Measurements from ENCODE around the gene SLC19A1.

The SLC19A1 gene

DNA sequence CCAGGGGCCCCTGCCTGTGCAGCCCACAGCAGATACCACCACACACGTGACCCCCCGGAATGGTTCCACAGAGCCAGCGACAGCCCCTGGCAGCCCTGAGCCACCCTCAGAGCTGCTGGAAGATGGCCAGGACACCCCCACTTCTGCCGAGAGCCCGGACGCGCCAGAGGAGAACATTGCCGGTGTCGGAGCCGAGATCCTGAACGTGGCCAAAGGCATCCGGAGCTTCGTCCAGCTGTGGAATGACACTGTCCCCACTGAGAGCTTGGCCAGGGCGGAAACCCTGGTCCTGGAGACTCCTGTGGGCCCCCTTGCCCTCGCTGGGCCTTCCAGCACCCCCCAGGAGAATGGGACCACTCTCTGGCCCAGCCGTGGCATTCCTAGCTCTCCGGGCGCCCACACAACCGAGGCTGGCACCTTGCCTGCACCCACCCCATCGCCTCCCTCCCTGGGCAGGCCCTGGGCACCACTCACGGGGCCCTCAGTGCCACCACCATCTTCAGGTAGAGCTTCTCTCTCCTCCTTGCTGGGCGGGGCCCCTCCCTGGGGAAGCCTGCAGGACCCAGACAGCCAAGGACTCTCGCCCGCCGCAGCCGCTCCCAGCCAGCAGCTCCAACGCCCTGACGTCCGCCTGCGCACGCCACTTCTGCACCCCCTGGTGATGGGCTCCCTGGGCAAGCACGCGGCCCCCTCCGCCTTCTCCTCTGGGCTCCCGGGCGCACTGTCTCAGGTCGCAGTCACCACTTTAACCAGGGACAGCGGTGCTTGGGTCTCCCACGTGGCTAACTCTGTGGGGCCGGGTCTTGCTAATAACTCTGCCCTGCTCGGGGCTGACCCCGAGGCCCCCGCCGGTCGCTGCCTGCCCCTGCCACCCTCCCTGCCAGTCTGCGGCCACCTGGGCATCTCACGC, 86.3 kb downstream of the SLC19A1 start:
- no peak overlapping the region for H3K9ac ChIP-seq (ENCODE audit: low read depth, low read length)
- H3K4me3 ChIP-seq (ENCODE audit: low read length), result peak overlapping the region; percentile 42
- peaks cover 40% of the 10 kb centered on the region for H3K4me1 ChIP-seq (ENCODE audit: control insufficient read depth, insufficient read depth, low read length)

DNA sequence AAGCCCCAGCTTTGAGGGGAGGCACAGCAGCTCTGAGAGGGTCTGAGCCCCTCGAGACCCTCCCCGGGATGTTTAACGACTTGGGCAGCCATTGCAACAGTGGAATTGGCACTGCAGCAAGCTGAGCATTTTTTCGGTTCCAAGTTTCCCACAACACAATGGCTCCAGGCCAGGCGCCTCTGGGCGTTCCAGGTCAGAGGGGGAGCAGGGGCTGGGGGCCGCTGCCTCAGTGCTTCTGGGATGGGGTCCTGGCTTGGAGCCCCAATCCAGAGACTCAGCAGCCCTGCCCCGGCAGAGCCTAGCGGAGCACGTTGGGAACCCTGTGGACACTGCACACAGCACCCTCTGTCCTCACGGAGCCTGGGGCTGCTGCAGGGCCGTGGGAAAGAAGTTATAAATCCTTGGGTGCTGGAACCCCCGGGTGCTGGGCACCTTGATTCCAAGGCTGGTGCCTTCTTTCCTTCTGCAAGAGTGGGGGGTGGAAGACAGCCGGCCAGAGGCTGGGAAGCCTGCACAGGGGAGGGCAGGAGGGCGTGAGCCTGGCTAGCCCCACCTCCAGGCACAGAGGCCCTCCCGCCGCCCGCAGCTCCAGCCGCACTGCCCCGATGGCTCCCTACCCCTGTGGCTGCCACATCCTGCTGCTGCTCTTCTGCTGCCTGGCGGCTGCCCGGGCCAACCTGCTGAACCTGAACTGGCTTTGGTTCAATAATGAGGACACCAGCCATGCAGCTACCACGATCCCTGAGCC, 87.1 kb downstream of the SLC19A1 start:
- H3K9ac ChIP-seq (ENCODE audit: low read depth, low read length), result no peak overlapping the region
- peak overlapping the region; percentile 42 for H3K4me3 ChIP-seq (ENCODE audit: low read length)
- H3K4me2 ChIP-seq (ENCODE audit: low read length), result peak overlapping the region; percentile 79
- no peaks in the 10 kb centered on the region for H3K9me3 ChIP-seq (replicated peaks; ENCODE audit: low read length)
- peaks cover 32% of the 10 kb centered on the region for H3K4me1 ChIP-seq (ENCODE audit: control insufficient read depth, insufficient read depth, low read length)
- H3K36me3 ChIP-seq (ENCODE audit: insufficient read depth, low read length), result no peaks in the 10 kb centered on the region
- H3K27me3 ChIP-seq (ENCODE audit: control insufficient read depth, insufficient read depth, low read length), result no peaks in the 10 kb centered on the region

More for the DNA sequence above, 86.3 kb downstream of the SLC19A1 start:
- Histone ChIP-seq H3K4me2 (ENCODE audit: low read length) (peak overlapping the region; percentile 79), H3K27me3 (ENCODE audit: control insufficient read depth, insufficient read depth, low read length) (no peaks in the 10 kb centered on the region), H3K9me3 (replicated peaks; ENCODE audit: low read length) (no peaks in the 10 kb centered on the region), H3K36me3 (ENCODE audit: insufficient read depth, low read length) (no peaks in the 10 kb centered on the region)

DNA sequence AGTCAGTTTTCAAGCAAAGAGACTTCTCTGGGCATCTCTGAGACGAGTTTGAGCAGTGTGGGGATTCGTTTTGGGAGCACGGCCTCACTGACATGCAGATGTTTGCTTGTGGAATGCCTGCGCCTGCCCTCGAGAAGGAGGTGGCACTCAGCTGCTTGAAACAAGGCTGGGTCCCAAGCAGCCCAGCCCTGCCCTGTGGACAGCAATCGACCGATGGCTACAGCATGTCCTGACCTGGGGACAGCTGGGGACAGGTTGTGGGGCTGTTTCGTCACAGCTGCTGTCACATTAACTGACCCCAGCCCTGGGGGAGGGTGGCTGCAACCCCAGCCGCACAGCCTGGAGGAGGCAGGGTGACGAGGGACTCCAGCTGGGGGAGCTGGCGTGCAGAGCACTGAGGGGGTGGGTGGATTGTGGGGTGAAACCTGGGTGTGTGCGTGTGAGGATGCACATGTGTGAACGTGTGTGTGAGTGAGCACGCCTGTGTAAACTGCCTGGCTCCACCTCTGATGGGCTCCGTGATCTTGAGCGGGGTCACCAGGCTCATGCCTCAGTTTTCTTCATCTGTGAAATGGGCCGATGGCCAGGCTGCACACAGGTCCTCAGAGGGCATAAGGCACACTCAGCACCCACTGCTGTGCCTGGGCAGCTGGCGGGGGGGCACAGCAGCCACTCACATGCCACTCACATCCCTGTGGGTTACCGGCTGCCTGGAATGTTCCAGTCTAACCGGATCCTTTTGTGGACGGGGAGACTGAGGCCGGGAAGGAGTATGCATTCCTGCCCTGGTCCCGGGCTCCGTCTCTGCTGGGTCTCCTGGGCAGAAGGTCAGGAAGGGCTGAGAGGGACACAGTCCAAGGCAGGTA, 87.9 kb downstream of the SLC19A1 start:
- H3K36me3 ChIP-seq (ENCODE audit: insufficient read depth, low read length), result no peaks in the 10 kb centered on the region
- peak overlapping the region; percentile 79 for H3K4me2 ChIP-seq (ENCODE audit: low read length)
- no peak overlapping the region for H3K9ac ChIP-seq (ENCODE audit: low read depth, low read length)
- H3K4me1 ChIP-seq (ENCODE audit: control insufficient read depth, insufficient read depth, low read length), result peaks cover 30% of the 10 kb centered on the region
- no peaks in the 10 kb centered on the region for H3K27me3 ChIP-seq (ENCODE audit: control insufficient read depth, insufficient read depth, low read length)
- no peak overlapping the region for H3K4me3 ChIP-seq (ENCODE audit: low read length)
- no peaks in the 10 kb centered on the region for H3K9me3 ChIP-seq (replicated peaks; ENCODE audit: low read length)

DNA sequence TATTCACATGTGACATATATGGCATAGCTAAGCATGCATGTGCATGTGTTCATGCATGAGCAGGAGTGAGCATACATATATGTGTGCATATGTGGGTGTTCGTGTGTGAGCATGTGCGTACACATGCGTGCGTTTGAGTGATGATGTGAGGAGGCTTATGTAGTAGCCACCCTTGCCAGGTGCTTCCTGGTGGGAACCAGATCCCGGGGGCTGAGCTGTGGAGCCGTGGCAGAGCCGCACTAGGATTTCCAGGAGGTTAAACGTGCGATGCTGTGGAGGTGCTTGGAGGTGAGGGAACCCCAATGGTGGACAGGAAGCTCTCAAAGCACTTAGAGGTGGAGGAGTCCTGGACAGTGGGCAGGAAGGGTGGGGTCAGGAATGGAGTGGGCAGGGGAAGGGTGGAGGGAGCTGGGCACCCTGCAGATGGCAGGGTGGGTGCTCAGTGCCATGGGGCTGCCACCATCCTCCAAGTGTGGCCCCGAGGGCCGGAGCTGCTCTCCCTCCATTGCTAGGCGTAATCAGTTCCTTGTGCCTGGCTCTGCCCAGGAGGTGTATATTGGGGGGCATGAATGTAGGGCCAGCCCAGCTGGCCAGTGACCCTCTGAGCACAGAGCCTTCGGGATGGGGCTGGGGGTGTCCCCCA, 88.8 kb downstream of the SLC19A1 start:
- Histone ChIP-seq H3K27me3 (ENCODE audit: control insufficient read depth, insufficient read depth, low read length) (no peaks in the 10 kb centered on the region), H3K9me3 (replicated peaks; ENCODE audit: low read length) (no peaks in the 10 kb centered on the region), H3K9ac (ENCODE audit: low read depth, low read length) (no peak overlapping the region), H3K4me3 (ENCODE audit: low read length) (no peak overlapping the region), H3K4me1 (ENCODE audit: control insufficient read depth, insufficient read depth, low read length) (peaks cover 28% of the 10 kb centered on the region), H3K36me3 (ENCODE audit: insufficient read depth, low read length) (no peaks in the 10 kb centered on the region), H3K4me2 (ENCODE audit: low read length) (no peak overlapping the region)

DNA sequence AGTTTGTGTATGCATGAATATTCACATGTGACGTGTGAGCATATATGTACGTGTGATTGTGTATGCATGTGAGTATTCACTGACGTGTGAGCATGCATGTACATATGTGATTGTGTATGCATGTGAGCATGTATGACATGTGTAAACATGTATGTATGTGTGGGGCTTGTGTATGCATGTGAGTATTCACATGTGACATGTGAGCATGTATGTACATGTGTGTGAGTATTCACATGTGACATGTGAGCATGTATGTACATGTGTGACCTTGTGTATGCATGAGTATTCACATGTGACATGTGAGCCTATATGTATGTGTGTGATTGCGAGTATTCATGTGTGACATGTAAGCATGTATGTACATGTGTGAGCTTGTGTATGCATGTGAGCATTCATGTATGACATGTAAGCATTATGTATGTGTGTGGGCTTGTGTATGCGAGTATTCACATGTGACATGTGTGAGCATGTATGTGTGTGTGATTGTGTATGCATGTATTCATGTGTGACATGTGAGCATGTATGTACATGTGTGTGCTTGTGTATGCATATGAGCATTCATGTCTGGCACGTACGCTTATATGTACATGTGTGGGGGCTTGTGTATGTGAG, 89.4 kb downstream of the SLC19A1 start:
- Histone ChIP-seq H3K4me3 (ENCODE audit: low read length) (no peak overlapping the region), H3K9ac (ENCODE audit: low read depth, low read length) (no peak overlapping the region), H3K36me3 (ENCODE audit: insufficient read depth, low read length) (no peaks in the 10 kb centered on the region), H3K4me1 (ENCODE audit: control insufficient read depth, insufficient read depth, low read length) (peaks cover 29% of the 10 kb centered on the region), H3K27me3 (ENCODE audit: control insufficient read depth, insufficient read depth, low read length) (no peaks in the 10 kb centered on the region), H3K9me3 (replicated peaks; ENCODE audit: low read length) (no peaks in the 10 kb centered on the region), H3K4me2 (ENCODE audit: low read length) (no peak overlapping the region)

DNA sequence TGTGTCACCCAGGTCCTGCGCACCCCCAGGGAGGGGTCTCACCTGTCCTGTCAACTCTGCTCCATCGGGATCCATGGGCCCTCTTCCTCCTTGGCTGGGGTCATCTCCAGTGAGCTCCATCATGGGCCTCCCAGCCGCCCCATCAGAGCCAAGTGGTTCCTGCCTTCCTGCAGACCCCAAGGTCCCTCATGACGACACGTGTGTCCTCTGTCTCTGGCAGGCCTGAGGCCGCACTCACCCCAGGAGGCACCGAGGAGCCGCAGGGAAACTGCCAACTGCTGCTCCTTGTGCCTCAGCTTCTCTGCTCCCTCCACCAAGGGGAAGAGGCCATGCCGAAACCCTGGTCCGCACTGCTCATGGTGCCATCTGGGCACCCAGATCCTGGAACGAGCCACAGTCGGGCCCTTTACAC, 90.5 kb downstream of the SLC19A1 start:
- Histone ChIP-seq H3K9me3 (replicated peaks; ENCODE audit: low read length) (no peaks in the 10 kb centered on the region), H3K4me1 (ENCODE audit: control insufficient read depth, insufficient read depth, low read length) (peaks cover 29% of the 10 kb centered on the region), H3K9ac (ENCODE audit: low read depth, low read length) (no peak overlapping the region), H3K4me2 (ENCODE audit: low read length) (no peak overlapping the region), H3K27me3 (ENCODE audit: control insufficient read depth, insufficient read depth, low read length) (no peaks in the 10 kb centered on the region), H3K4me3 (ENCODE audit: low read length) (no peak overlapping the region), H3K36me3 (ENCODE audit: insufficient read depth, low read length) (no peaks in the 10 kb centered on the region)

DNA sequence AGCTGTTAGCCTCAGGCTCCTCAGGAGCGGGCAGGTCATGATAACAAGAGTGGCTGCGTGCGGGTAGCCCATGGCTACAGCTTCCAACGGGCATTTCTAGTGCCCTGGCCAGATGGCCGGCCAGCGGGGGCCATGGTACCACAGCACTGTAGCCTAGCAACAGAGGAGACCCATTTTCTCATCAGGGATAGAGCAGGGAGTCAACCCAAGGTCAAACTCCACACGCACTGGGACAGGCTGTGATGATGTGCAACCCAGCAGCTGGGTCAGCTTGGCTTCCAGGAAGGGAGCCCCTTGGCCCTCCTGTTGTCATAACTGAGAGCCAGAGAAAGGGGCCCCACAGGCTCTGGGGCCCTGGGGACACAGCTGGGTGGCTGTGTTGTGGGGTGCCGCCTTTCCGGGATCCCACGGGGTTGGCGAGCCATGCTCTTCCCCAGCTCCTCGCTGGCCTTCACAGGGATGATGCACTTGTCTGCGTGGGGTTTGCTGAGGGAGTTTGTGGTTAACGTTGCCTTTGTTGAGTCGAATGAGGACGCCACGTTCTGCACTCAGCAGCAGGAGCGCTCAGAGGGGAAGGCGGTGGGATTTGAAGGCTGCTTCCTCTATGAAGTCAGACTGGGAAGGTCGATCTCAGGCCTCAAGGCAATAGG, 91.0 kb downstream of the SLC19A1 start:
- Histone ChIP-seq H3K9ac (ENCODE audit: low read depth, low read length) (no peak overlapping the region), H3K4me1 (ENCODE audit: control insufficient read depth, insufficient read depth, low read length) (peaks cover 29% of the 10 kb centered on the region), H3K9me3 (replicated peaks; ENCODE audit: low read length) (no peaks in the 10 kb centered on the region), H3K4me2 (ENCODE audit: low read length) (no peak overlapping the region), H3K36me3 (ENCODE audit: insufficient read depth, low read length) (no peaks in the 10 kb centered on the region), H3K27me3 (ENCODE audit: control insufficient read depth, insufficient read depth, low read length) (no peaks in the 10 kb centered on the region), H3K4me3 (ENCODE audit: low read length) (no peak overlapping the region)

DNA sequence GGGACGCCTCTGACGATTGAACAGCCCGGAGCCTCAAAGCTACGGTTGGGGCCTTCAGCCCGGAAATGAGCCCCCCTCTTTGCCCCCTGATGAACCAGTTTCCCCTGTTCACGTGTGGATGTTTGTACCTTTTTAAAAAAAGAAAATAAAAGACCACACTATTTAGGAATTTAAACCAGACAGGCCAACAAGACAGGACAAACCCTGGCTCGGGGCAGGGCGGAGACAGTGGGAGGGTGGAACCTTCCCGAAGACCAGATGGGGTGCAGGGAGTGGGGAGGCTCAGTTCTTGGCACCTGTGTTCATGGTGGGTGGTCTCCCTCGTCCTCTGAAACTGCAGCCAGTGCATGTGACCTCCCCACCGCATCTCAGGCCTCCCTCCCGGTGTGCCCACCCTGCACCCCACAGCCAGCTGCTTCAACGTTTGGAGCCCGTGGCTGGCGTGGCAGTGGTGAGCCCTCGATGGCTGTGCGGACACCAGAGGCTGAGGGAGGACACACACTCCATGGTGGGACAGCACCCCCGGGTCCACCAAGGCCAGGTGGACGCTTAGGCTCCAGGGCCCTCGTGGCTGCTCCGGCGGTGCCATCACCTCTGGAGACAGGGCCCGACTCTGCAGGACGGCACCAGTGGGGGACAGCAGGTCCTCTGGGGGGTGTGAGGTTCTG, 91.7 kb downstream of the SLC19A1 start:
- no peak overlapping the region for H3K4me2 ChIP-seq (ENCODE audit: low read length)
- peaks cover 24% of the 10 kb centered on the region for H3K4me1 ChIP-seq (ENCODE audit: control insufficient read depth, insufficient read depth, low read length)
- H3K9ac ChIP-seq (ENCODE audit: low read depth, low read length), result no peak overlapping the region
- H3K36me3 ChIP-seq (ENCODE audit: insufficient read depth, low read length), result no peaks in the 10 kb centered on the region
- H3K27me3 ChIP-seq (ENCODE audit: control insufficient read depth, insufficient read depth, low read length), result no peaks in the 10 kb centered on the region
- H3K4me3 ChIP-seq (ENCODE audit: low read length), result no peak overlapping the region
- H3K9me3 ChIP-seq (replicated peaks; ENCODE audit: low read length), result no peaks in the 10 kb centered on the region

DNA sequence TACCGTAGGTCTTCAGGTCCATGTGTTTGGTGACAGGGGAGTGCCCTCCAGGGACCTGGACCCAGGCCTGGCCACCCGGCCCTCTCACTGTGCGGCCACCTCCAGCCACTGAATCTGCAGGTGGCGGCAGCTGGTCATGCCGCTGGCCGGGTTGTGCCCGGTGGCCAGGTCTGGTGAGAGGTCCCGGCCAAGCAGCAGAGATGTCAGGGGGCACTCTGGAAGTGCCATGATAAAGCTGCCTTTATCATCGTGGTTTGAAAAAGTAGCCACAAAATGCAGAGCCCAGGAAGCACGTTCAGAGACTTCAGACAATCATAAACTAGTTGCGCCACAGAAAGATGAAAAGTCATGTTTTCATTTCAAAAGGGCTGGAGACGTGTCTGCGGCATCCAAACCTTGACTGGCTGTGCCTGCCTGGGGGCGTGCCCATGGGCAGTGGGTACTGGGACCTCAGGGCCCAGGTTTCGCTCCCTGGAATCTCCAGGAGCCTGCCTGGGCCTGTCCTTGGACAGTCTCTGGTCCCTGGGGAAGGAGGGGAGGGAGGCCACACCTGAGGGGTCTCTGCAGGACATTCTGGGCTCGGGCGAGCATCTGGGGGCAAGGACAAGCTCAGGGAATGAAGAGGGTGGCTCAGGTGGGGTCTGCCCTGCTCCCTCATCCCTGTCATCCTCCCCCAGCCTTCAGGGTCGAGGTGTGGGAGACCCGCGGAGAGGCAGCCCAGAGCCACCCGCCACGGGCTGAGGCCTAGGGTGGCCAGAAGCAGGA, 92.4 kb downstream of the SLC19A1 start:
- H3K4me3 ChIP-seq (ENCODE audit: low read length), result no peak overlapping the region

More for the DNA sequence above, 92.4 kb downstream of the SLC19A1 start:
- H3K4me2 ChIP-seq (ENCODE audit: low read length), result no peak overlapping the region
- H3K27me3 ChIP-seq (ENCODE audit: control insufficient read depth, insufficient read depth, low read length), result no peaks in the 10 kb centered on the region
- H3K9ac ChIP-seq (ENCODE audit: low read depth, low read length), result no peak overlapping the region
- no peaks in the 10 kb centered on the region for H3K9me3 ChIP-seq (replicated peaks; ENCODE audit: low read length)
- no peaks in the 10 kb centered on the region for H3K36me3 ChIP-seq (ENCODE audit: insufficient read depth, low read length)
- H3K4me1 ChIP-seq (ENCODE audit: control insufficient read depth, insufficient read depth, low read length), result peaks cover 17% of the 10 kb centered on the region

All from skeletal muscle satellite cell (primary cell).